GM12891 (cell line): ENCODE data around the gene REEP5.

Source experiments
- POLR2A ChIP-seq: IDR thresholded peaks from 2 replicates; pipeline ENCODE4 v1.6.1; 2011; ENCODE audit warnings: low read depth, low read length, control low read depth
- POLR2AphosphoS5 ChIP-seq: IDR thresholded peaks from 2 replicates; pipeline ENCODE4 v1.6.1; 2011; ENCODE audit warnings: low read depth, low read length, control low read depth
- SPI1 ChIP-seq: IDR thresholded peaks from 2 replicates; pipeline ENCODE4 v1.6.1; 2011; ENCODE audit warnings: low read depth, low read length, control low read depth
- TAF1 ChIP-seq: IDR thresholded peaks from 2 replicates; pipeline ENCODE4 v1.6.1; 2011; ENCODE audit warnings: low read depth, low read length, control low read depth

DNA sequence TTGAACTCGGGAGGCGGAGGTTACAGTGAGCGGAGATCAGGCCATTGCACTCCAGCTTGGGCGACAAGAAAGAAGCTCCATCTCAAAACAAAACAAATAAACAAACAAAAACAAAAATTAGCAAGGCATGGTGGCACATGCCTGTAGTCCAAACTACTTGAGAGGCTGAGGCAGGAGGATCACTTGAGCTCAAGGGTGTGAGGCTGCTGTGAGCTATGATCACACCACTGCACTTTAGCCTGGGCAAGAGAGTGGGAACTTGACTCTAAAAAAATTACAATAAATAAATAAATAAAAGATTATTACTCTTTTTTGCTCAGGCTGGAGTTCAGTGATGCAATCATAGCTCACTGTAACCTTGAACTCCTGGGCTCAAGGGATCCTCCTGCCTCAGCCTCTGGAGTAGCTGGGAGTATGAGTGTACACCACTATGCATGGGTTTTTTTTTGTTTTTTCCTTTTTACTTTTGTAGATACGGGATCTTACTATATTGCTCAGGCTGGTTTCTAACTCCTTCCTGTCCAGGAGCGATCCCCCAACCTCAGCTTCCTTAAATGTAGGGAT lies 45.6 kb upstream of the REEP5 start:
- TF ChIP-seq POLR2A (no peak), POLR2AphosphoS5 (no peak), TAF1 (no peak), SPI1 (no peak)
